ENCODE measurements around the gene CFAP298.
"Not testable (repeated sequence)": the region's sequence is repeated elsewhere in the genome, so short reads cannot be mapped to it uniquely, and the experiment has no call there.

CFAP298 gene

GRCh38 chr21:32569261-32570230, 42.6 kb downstream of the CFAP298 start:
- DNase-seq: peak in 44 of 56 donors; percentile 8 to 76 (median 37)

GRCh38 chr21:32567626-32568025, 44.6 kb downstream of the CFAP298 start:
- no peak for DNase-seq

- DNase-seq: no peak
Measured at GRCh38 chr21:32566741-32567389, 45.3 kb downstream of the CFAP298 start.

DNA sequence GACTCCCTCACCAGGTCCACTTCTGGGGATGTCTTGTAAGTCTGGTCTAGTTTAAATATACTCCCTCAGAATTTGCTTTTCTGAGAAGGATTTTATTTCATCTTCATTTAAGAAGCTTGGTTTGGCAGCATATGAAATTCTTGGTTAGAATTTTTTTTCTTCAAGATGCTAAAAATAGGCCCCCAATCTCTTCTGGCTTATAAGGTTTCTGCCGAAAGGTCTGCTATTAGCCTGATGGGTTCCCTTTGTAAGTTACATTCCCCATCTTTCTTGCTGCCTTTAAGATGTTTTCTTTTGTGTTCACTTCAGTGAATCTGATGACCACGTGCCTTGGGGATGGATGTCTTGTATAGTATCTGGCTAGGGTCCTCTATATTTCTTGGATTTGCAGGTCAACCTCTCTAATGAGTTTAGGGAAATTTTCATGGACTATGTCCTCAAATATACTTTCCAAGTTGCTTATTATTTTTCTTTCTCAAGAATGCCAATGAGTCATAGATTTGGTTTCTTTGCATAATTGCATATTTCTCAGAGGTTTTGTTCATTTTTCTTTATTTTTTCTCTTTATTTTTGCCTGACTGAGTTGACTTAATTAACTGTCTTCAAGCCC, 46.2 kb downstream of the CFAP298 start:
- no peak for DNase-seq

GRCh38 chr21:32562915-32563314, 49.3 kb downstream of the CFAP298 start:
- no peak for DNase-seq

GRCh38 chr21:32562426-32562825, 49.8 kb downstream of the CFAP298 start:
- DNase-seq: peak in 2 of 56 donors; percentile 4 to 10

DNA sequence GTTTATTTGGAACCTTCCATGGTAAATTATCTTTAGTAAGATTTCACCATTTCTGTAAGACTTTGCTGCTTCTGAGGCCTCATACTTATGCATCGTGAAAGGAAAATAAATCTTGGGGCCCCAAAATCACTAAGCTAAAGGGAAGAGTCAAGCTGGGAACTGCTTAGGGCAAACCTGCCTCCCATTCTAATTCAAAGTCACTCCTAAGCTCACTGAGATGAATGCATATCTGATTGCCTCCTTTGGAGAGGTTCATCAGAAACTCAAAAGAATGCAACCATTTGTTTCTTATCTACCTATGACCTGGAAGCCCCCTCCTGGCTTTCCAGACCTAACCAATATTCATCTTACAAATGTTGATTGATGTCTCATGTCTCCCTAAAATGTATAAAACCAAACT, 50.7 kb downstream of the CFAP298 start:
- not testable (repeated sequence) for DNase-seq

- DNase-seq: no peak
Measured at GRCh38 chr21:32560896-32561295, 51.3 kb downstream of the CFAP298 start.

GRCh38 chr21:32559006-32559610, 53.1 kb downstream of the CFAP298 start:
- DNase-seq: no peak

DNA sequence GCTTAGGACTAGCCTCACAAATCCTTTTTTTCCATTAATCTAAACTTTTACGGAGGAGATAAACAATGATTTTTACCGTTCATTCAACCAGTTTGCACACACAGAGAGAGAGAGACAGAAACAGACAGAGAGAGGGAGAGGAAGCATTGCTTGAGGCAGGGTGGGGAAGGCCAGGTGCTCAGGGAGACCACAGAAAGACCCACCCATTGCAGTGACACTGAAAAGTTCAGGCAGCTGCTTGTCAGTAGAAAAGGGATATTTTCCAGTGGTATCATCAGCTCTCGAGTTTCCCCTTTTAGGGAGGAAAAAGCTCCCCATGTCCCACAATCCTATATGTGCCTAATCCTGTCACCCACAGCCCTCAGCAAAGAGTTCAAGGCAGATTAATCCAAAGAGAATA, 54.1 kb downstream of the CFAP298 start:
- DNase-seq: no peak

DNA sequence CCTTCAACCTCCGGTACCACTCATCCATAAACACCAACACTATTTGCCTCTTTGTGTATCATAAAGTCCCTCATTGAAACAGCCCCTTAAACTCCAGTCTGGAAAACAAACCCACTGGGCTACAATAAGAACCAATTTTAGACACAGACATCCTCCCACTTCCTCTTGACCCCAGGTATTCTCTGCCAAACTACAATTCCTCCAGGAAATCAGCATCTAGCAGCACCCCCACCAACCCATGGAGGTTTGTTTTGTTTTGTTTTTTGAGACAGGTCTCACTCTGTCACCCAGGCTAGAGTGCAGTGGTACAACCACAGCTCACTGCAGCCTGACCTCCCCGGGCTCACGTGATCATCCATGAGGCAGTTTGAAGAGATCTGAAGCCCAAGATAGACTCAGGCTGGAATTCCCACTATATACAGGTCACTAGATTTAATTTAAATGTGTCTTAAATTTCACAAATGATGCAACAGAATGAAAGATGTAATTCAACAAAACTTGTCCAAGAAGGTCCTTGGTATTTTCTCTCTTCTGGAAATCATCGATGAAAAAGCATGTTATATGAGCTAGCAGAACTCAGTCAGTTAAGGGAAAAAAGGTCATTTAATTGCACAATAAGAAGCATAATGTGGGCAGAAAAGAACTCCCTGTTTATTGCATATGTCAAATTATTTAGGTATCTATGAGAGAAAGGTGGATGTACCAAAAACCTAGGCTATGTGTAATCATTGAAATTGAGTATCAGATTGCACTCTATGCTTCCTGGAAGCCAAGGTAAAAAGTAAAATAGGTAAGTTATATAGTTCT, 57.1 kb downstream of the CFAP298 start:
- no peak for DNase-seq

DNA sequence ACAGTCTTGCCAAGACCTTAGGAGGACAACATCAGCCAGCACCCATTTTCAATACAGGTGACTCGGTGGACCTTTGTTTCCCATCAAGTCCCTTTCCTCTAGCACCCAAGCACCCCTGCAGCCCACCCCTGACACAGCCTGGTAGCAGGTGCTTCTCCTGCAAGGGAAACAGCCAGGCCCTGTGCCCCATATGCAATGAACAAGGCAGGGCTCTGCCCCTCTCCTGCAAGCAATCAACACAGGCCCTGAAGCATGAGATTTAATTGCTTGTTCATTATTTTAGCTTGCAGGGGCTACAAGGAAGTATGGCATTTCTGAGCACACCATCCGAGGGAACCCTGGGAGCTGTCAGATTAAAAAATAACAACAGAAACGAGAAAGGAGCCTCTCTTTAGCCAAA, 62.3 kb downstream of the CFAP298 start:
- no peak for DNase-seq

- DNase-seq: no peak
Measured at GRCh38 chr21:32549440-32549839, 62.7 kb downstream of the CFAP298 start.

All from amygdala (tissue), 56 donors.